H1 (cell line): Measurements from ENCODE around the gene SH3RF3. TPM values are rescaled to one million over a fixed set of nuclear protein-coding genes. Genes with fewer than 3 reads are reported as not detected.

ENCODE experiments used
- ATF2 ChIP-seq: IDR thresholded peaks from 2 replicates; pipeline ENCODE4 v1.6.1; 2012; ENCODE audit warnings: low read length, inconsistent platforms
- SIRT6 ChIP-seq: IDR thresholded peaks from one replicate; pipeline ENCODE4 v1.7.1; 2012; ENCODE audit warnings: low read length, inconsistent platforms
- polyA plus RNA-seq, 7 experiments: library from polyadenylated mRNA; depleted of rRNA in 3 of 7; stranded (reverse) in 5 of 7; unstranded in 2 of 7; fragments of >200 nt in 5 of 7; fragments of 200-250 nt in 2 of 7; gene quantifications; 1 replicate in 5 of 7; 2 replicates in 1 of 7; 4 replicates in 1 of 7; pipeline versions ENCODE4 v1.2.1 to v1.2.3, GENCODE V29; 2011 to 2013; ENCODE audit warnings: missing spikeins in 2 of 7, mixed read lengths in 2 of 7
- total RNA-seq: library from RNA; stranded (reverse); fragmentation: NEBNext Ultra II Directional; extraction: Animal tissue kit (Norgen Biotek cat#: 25700); gene quantifications from 2 replicates; pipeline ENCODE4 v1.2.1, GENCODE V29; 2021
- TF ChIP-seq, protein P1 (sequence below): fragments of 300-600 bp; sonication (generic); IDR thresholded peaks from 2 replicates; pipeline ENCODE4 v1.7.1; 2012; ENCODE audit warnings: low read length, moderate library complexity, mild to moderate bottlenecking, inconsistent platforms; ENCODE audit not compliant: insufficient replicate concordance
- TF ChIP-seq, protein P2 (sequence below), 3 experiments: IDR thresholded peaks; 1 replicate in 2 of 3; 2 replicates in 1 of 3; pipeline versions ENCODE4 v1.5.1 to v1.6.1; 2011; ENCODE audit warnings: low read length in 3 of 3, mild to moderate bottlenecking in 3 of 3, inconsistent platforms in 2 of 3, low read depth in 1 of 3, moderate library complexity in 1 of 3; ENCODE audit not compliant: insufficient read depth in 1 of 3; ENCODE audit errors: control extremely low read depth in 1 of 3

The SH3RF3 gene
- total and polyA plus RNA-seq, 2 of the 8 experiments (the other 6 are each of a cell fraction or from before 2014, with no cell fraction given), result 0.11 to 0.65 TPM

DNA sequence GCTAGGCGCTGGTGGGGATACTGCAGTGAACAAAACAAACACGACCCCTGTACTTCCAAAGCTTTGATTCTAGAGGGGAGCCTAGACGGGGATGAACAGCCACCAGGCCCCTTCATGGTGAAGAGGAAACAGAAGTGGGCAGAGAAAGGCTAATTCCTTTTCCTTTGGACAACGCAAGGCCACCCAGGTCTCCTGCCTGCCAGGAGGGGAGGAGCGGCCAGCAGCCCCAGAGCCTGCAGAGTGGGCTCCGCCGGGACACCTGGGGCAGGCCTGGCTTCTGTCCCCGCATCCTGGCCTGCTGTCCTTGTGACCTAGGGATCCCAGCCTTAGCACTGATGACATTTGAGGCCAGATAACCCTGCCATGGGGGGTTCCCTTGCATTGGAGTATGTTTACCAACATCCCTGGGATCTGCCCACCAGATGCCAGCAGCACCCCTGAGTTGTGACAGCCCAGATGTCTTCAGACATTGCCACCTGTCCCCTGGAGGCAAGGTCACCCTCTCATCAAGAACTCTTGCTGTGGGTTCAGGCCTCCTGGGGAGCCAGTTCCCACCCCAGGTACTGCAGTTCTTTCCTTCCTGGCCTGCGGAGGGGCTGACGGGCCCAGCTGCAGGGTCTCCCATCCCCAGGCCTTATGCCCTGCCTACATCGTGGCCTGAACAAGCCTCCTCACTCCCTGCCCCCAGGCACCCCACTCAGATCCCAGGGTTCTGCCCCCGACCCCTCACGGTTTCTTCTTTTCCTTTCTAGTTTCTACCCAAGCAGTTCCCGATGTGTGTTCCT, 359.1 kb downstream of the SH3RF3 start (continued):
- TF ChIP-seq, protein P1, sequence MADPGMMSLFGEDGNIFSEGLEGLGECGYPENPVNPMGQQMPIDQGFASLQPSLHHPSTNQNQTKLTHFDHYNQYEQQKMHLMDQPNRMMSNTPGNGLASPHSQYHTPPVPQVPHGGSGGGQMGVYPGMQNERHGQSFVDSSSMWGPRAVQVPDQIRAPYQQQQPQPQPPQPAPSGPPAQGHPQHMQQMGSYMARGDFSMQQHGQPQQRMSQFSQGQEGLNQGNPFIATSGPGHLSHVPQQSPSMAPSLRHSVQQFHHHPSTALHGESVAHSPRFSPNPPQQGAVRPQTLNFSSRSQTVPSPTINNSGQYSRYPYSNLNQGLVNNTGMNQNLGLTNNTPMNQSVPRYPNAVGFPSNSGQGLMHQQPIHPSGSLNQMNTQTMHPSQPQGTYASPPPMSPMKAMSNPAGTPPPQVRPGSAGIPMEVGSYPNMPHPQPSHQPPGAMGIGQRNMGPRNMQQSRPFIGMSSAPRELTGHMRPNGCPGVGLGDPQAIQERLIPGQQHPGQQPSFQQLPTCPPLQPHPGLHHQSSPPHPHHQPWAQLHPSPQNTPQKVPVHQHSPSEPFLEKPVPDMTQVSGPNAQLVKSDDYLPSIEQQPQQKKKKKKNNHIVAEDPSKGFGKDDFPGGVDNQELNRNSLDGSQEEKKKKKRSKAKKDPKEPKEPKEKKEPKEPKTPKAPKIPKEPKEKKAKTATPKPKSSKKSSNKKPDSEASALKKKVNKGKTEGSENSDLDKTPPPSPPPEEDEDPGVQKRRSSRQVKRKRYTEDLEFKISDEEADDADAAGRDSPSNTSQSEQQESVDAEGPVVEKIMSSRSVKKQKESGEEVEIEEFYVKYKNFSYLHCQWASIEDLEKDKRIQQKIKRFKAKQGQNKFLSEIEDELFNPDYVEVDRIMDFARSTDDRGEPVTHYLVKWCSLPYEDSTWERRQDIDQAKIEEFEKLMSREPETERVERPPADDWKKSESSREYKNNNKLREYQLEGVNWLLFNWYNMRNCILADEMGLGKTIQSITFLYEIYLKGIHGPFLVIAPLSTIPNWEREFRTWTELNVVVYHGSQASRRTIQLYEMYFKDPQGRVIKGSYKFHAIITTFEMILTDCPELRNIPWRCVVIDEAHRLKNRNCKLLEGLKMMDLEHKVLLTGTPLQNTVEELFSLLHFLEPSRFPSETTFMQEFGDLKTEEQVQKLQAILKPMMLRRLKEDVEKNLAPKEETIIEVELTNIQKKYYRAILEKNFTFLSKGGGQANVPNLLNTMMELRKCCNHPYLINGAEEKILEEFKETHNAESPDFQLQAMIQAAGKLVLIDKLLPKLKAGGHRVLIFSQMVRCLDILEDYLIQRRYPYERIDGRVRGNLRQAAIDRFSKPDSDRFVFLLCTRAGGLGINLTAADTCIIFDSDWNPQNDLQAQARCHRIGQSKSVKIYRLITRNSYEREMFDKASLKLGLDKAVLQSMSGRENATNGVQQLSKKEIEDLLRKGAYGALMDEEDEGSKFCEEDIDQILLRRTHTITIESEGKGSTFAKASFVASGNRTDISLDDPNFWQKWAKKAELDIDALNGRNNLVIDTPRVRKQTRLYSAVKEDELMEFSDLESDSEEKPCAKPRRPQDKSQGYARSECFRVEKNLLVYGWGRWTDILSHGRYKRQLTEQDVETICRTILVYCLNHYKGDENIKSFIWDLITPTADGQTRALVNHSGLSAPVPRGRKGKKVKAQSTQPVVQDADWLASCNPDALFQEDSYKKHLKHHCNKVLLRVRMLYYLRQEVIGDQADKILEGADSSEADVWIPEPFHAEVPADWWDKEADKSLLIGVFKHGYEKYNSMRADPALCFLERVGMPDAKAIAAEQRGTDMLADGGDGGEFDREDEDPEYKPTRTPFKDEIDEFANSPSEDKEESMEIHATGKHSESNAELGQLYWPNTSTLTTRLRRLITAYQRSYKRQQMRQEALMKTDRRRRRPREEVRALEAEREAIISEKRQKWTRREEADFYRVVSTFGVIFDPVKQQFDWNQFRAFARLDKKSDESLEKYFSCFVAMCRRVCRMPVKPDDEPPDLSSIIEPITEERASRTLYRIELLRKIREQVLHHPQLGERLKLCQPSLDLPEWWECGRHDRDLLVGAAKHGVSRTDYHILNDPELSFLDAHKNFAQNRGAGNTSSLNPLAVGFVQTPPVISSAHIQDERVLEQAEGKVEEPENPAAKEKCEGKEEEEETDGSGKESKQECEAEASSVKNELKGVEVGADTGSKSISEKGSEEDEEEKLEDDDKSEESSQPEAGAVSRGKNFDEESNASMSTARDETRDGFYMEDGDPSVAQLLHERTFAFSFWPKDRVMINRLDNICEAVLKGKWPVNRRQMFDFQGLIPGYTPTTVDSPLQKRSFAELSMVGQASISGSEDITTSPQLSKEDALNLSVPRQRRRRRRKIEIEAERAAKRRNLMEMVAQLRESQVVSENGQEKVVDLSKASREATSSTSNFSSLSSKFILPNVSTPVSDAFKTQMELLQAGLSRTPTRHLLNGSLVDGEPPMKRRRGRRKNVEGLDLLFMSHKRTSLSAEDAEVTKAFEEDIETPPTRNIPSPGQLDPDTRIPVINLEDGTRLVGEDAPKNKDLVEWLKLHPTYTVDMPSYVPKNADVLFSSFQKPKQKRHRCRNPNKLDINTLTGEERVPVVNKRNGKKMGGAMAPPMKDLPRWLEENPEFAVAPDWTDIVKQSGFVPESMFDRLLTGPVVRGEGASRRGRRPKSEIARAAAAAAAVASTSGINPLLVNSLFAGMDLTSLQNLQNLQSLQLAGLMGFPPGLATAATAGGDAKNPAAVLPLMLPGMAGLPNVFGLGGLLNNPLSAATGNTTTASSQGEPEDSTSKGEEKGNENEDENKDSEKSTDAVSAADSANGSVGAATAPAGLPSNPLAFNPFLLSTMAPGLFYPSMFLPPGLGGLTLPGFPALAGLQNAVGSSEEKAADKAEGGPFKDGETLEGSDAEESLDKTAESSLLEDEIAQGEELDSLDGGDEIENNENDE, result no peak
- TF ChIP-seq ATF2, result no peak
- TF ChIP-seq SIRT6, result no peak
- TF ChIP-seq, protein P2, sequence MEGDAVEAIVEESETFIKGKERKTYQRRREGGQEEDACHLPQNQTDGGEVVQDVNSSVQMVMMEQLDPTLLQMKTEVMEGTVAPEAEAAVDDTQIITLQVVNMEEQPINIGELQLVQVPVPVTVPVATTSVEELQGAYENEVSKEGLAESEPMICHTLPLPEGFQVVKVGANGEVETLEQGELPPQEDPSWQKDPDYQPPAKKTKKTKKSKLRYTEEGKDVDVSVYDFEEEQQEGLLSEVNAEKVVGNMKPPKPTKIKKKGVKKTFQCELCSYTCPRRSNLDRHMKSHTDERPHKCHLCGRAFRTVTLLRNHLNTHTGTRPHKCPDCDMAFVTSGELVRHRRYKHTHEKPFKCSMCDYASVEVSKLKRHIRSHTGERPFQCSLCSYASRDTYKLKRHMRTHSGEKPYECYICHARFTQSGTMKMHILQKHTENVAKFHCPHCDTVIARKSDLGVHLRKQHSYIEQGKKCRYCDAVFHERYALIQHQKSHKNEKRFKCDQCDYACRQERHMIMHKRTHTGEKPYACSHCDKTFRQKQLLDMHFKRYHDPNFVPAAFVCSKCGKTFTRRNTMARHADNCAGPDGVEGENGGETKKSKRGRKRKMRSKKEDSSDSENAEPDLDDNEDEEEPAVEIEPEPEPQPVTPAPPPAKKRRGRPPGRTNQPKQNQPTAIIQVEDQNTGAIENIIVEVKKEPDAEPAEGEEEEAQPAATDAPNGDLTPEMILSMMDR (IDR thresholded peaks at IDR 0.05; ENCODE audit: control extremely low read depth in 1 of 3, insufficient read depth in 1 of 3, low read depth in 1 of 3, low read length in 3 of 3), result no peak
